T-helper 1 cell treated with Interleukin-12 subunit alpha and Interleukin-12 subunit beta and Interleukin-4 antibody, amounts not matched to agents 30 ng/mL and 1 ng/mL, for 36 hours (primary cell): Measurements from ENCODE around the gene SNCB. TPM values are rescaled to one million over a fixed set of nuclear protein-coding genes. Genes with fewer than 3 reads are reported as not detected.

Experiments used
- intact Hi-C: fragments of 100-400 bp; cut with micrococcal nuclease; formaldehyde crosslinking; loops from one replicate; pipeline ENCODE4 v1.15.1; 2024
- total RNA-seq: library from RNA; stranded (reverse); gene quantifications from 2 replicates; pipeline ENCODE4 v1.2.3, GENCODE V29; 2022

SNCB gene
- total RNA-seq, 1 donor from 2014 or later: not detected

DNA sequence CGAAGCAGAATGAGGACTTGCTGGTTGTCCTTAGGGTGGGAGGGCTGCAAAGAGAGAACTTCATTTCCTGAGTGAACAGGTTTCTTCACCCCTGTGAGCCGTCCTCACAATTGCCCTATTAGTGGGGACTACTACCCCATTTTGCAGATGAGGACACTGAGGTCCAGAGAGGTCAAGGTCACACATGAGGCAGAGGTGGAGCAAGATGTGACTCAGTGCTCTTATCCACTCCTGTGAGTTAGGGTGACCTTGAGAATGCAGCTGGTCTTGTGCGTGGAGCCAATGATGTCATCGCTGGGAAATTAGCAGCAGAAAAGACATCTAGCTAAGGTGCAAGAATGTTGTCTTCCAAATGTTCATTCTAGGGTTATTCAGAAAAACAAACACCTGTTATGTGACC, 47.3 kb downstream of the SNCB start:
- intact Hi-C loops: no loop called here

- intact Hi-C loops: no loop called here
These were observed 49.0 kb downstream of the SNCB start for GRCh38 chr5:176581361-176581760.

DNA sequence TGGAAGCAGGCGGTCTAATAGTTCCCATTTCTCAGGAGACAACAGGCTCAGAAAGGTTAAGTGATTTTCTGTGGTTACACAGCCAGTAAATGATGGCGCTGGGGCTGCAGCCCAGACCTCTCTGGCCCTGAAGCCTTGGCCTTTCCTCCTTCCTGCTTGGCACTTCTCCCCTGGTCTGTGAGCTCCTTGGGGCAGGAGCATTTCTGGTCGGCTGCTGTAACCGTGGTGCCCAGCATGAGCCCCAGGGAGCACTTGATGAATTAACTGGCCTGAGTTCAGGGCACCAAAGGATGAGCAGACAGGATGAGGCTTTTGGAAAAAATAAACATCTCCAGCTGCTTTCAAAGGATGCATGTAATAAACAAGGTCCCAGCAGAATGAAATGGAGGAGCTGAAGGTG, 51.0 kb downstream of the SNCB start:
- intact Hi-C loops: no loop called here

DNA sequence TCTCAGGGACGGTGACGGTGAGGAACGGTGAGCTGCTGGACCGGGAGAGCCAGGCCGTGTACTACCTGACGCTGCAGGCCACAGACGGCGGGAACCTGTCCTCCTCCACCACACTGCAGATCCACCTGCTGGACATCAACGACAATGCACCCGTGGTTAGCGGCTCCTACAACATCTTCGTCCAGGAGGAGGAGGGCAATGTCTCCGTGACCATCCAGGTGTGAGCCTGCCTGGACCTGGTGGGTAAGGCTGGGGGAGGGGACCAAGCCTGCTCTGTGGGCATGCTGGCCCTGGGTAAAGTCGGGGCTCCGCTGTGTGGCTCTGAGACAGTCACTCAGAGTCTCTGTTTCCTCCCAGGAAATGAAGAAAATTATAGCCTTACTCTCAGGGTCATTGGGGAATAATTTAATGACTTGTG, 51.9 kb downstream of the SNCB start:
- intact Hi-C loops: no loop called here

DNA sequence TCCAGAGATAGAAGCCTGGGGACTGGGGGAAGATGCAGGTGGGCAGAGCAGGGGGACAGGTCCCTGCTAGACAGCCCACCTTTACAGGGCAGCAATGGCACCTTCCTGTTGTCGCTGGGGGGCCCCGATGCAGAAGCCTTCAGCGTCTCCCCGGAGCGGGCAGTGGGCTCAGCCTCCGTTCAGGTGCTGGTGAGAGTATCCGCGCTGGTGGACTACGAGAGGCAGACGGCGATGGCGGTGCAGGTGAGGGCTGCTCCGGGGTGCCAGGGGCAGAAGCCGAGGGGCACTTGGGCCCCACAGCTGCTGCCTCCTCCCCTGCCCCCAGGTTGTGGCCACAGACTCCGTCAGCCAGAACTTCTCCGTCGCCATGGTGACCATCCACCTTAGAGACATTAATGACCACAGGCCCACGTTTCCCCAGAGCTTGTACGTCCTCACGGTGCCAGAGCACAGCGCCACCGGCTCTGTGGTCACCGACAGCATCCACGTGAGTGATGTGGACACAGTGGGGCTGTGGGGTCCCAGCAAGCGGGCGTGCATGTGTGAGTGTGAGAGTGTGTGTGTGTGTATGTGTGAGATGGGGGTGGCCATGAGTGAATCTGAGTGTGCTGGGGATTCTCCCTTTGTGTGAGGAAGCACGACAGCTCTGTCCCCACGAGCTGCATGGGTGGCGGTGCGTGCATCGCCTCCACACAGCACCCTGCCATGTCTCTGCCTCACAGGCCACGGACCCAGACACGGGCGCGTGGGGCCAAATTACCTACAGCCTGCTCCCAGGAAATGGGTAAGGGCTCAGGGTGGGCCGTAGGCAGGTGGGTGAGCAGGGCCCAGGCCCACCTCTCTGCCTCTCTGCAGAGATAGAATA, 52.8 kb downstream of the SNCB start:
- intact Hi-C loops: no loop called here

- intact Hi-C loops: loop anchor here (2.0 kb wide), 2 partner anchors 71 to 383 kb away; partner anchors contain the start of gene TSPAN17
These were observed 54.6 kb downstream of the SNCB start for GRCh38 chr5:176575488-176576422.

DNA sequence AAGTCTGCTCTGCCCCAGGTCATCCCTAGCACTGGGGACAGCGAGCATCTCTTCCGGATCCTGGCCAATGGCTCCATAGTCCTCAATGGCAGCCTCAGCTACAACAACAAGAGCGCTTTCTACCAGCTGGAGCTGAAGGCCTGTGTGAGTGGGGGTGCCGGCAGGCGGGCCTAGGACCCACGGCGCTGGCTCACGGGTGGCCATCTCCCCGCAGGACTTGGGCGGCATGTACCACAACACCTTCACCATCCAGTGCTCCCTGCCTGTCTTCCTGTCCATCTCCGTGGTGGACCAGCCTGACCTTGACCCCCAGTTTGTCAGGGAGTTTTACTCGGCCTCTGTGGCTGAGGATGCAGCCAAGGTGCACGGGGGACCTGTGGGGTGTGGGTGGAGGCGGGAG, 55.3 kb downstream of the SNCB start:
- intact Hi-C loops: loop anchor here (2.0 kb wide), 2 partner anchors 72 to 384 kb away; partner anchors contain the start of gene TSPAN17

- intact Hi-C loops: loop anchor here (1.0 to 2.0 kb wide), 7 partner anchors 23 to 385 kb away; partner anchors contain the start of genes CLTB, FAF2 and TSPAN17
These were observed 56.1 kb downstream of the SNCB start for GRCh38 chr5:176574297-176574591.

- intact Hi-C loops: loop anchor here (1.0 to 2.0 kb wide), 7 partner anchors 24 to 385 kb away; partner anchors contain the start of genes CLTB, FAF2 and TSPAN17
These were observed 56.6 kb downstream of the SNCB start for GRCh38 chr5:176573564-176574296.

Other genes with a start within 250 kb of the SNCB start
- gene NOP16, start 241.9 kb downstream of the SNCB start, total RNA-seq: 37.7 and 39.2 TPM in 2 replicates
- 99.1 and 109 TPM in 2 replicates for gene HIGD2A, start 241.8 kb downstream of the SNCB start, total RNA-seq
- gene CLTB, start 214.0 kb downstream of the SNCB start, total RNA-seq: 67.8 and 71.0 TPM in 2 replicates
- 40.9 and 44.4 TPM in 2 replicates for gene FAF2, start 182.1 kb downstream of the SNCB start, total RNA-seq
- gene RNF44, start 93.1 kb downstream of the SNCB start, total RNA-seq: 139 TPM in 2 replicates
- gene CDHR2, start 81.2 kb downstream of the SNCB start, total RNA-seq: 1.3 and 1.7 TPM in 2 replicates
- 2.2 and 2.6 TPM in 2 replicates for gene GPRIN1, start 20.4 kb downstream of the SNCB start, total RNA-seq
- not detected in 2 replicates for gene EIF4E1B, start 141 bp upstream of the SNCB start, total RNA-seq
- 52.1 and 56.1 TPM in 2 replicates for gene TSPAN17, start 16.9 kb upstream of the SNCB start, total RNA-seq
- not detected in 2 replicates for gene UNC5A, start 180.0 kb upstream of the SNCB start, total RNA-seq